Activated CD4-positive, alpha-beta memory T cell treated with anti-CD3 and anti-CD28 coated beads for 36 hours (primary cell): ENCODE data around the gene ZSCAN25. TPM values are rescaled to one million over a fixed set of nuclear protein-coding genes. Genes with fewer than 3 reads are reported as not detected.
"Not testable (repeated sequence)": the region's sequence is repeated elsewhere in the genome, so short reads cannot be mapped to it uniquely, and the experiment has no call there.

Source experiments
- CTCF ChIA-PET: fragments of 350-600 bp; sonication (Branson Sonifier 250); formaldehyde crosslinking; loops from one replicate; lab custom pipeline; 2021; ENCODE audit warnings: antibody characterized with exemption, inconsistent platforms; lab: Charles Lee
- POLR2A ChIA-PET: fragments of 350-600 bp; sonication (Branson Sonifier 250); formaldehyde crosslinking; loops from one replicate; lab custom pipeline; 2021; ENCODE audit warnings: antibody characterized with exemption; lab: Charles Lee
- DNase-seq: peaks from one replicate; pipeline ENCODE4 v3.0.0-alpha.2; 2020
- H3K27ac Mint-ChIP-seq: one replicate; pipeline ENCODE4 v1.8.0; 2021; ENCODE audit warnings: mixed read lengths
- H3K27me3 Mint-ChIP-seq: one replicate; pipeline ENCODE4 v1.8.0; 2021; ENCODE audit warnings: mixed read lengths
- H3K36me3 Mint-ChIP-seq: one replicate; pipeline ENCODE4 v1.8.0; 2021; ENCODE audit warnings: mixed read lengths
- H3K4me1 Mint-ChIP-seq: one replicate; pipeline ENCODE4 v1.8.0; 2021; ENCODE audit warnings: low read depth, mixed read lengths
- H3K4me3 Mint-ChIP-seq: one replicate; pipeline ENCODE4 v1.8.0; 2021; ENCODE audit warnings: mild to moderate bottlenecking, mixed read lengths
- H3K9me3 Mint-ChIP-seq: one replicate; pipeline ENCODE4 v1.8.0; 2021; ENCODE audit warnings: mixed read lengths
- intact Hi-C: fragments of 100-400 bp; cut with micrococcal nuclease; formaldehyde crosslinking; loops from one replicate; pipeline ENCODE4 v1.15.1; 2023
- total RNA-seq, 2 experiments: library from RNA; stranded (reverse); gene quantifications; one replicate each; pipeline ENCODE4 v1.2.3, GENCODE V29; 2021

ZSCAN25 gene
- total RNA-seq, result 10 to 100 TPM; 15.9 to 20.3 TPM

GRCh38 chr7:99616359-99617191, at the start of gene ZSCAN25:
Gene ZSCAN25 (plus strand): TSS chr7:99616946. CDS start chr7:99619607, 2,661 bp downstream.
- Mint-ChIP-seq H3K27ac (peak within 1 kb of the TSS; percentile 92), H3K9me3 (no peaks in the 10 kb centered on the region), H3K4me1 (peaks cover 43% of the 10 kb centered on the region), H3K36me3 (peaks cover 29% of the 10 kb centered on the region), H3K4me3 (peak within 1 kb of the TSS; percentile 95), H3K27me3 (no peaks in the 10 kb centered on the region)
- intact Hi-C loops, result loop anchor here (1.0 to 2.0 kb wide), 4 partner anchors 58 to 143 kb away; partner anchors contain the start of genes ZKSCAN5 and ZNF655
- peak; percentile 91 for DNase-seq
- ChIA-PET CTCF (interaction anchor here (0.6 to 2.5 kb wide), 7 partner anchors 12 to 363 kb away, joined by 3 to 5 read pairs (median 3); no protein-coding TSS in a partner anchor), POLR2A (interaction anchor here (1.0 to 2.3 kb wide), 9 partner anchors 8 to 303 kb away, joined by 4 to 11 read pairs (median 5); partner anchors contain the start of genes FAM200A, TMEM225B, TRIM4 and ZNF394)

GRCh38 chr7:99568770-99569169, 48.0 kb upstream of the ZSCAN25 start:
- H3K27me3 Mint-ChIP-seq, CTCF ChIA-PET, H3K4me3 Mint-ChIP-seq, intact Hi-C loops, H3K4me1 Mint-ChIP-seq, H3K9me3 Mint-ChIP-seq, H3K27ac Mint-ChIP-seq, POLR2A ChIA-PET, DNase-seq: not testable (repeated sequence)
- H3K36me3 Mint-ChIP-seq, result peaks cover 48% of the 10 kb centered on the region

- Mint-ChIP-seq H3K36me3 (peaks cover 29% of the 10 kb centered on the region), H3K9me3 (no peaks in the 10 kb centered on the region), H3K27ac (no peak overlapping the region), H3K4me3 (no peak overlapping the region), H3K27me3 (no peaks in the 10 kb centered on the region), H3K4me1 (no peaks in the 10 kb centered on the region)
- POLR2A ChIA-PET, result no interaction called here
- intact Hi-C loops, result no loop called here
- CTCF ChIA-PET, result no interaction called here
- DNase-seq, result no peak
Observed at GRCh38 chr7:99571768-99572167, 45.0 kb upstream of the ZSCAN25 start.

- intact Hi-C loops, result no loop called here
- H3K27me3 Mint-ChIP-seq, result no peaks in the 10 kb centered on the region
Observed at GRCh38 chr7:99573257-99573656, 43.5 kb upstream of the ZSCAN25 start.

DNA sequence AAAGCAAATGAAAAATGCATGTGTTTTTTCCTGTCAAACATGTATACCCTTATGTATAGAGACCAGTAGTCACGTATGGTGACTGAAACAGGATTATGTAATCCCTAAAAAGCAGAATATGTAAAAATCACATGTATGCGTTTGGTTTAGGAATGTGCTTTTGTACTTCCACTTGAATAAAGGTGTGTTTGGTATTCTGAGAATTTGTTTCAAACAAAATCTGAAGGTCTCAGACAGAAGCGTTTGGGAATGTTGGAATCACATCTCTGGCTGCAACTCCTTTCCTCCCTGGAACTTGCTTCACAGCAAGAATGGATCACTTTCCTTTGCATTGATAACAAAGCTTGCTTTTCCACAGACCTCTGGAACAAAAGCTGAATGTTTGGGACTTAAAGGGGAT, 40.5 kb upstream of the ZSCAN25 start:
- intact Hi-C loops, result no loop called here
- ChIA-PET CTCF (no interaction called here), POLR2A (no interaction called here)
- Mint-ChIP-seq H3K9me3 (no peaks in the 10 kb centered on the region), H3K36me3 (peaks cover 21% of the 10 kb centered on the region), H3K27me3 (no peaks in the 10 kb centered on the region), H3K27ac (no peak overlapping the region), H3K4me3 (no peak overlapping the region), H3K4me1 (peaks cover 11% of the 10 kb centered on the region)
- no peak for DNase-seq

More at GRCh38 chr7:99573257-99573656, 43.5 kb upstream of the ZSCAN25 start:
- POLR2A ChIA-PET, result no interaction called here
- no peak for DNase-seq
- no peaks in the 10 kb centered on the region for H3K9me3 Mint-ChIP-seq
- H3K27ac Mint-ChIP-seq, result no peak overlapping the region
- no peak overlapping the region for H3K4me3 Mint-ChIP-seq
- peaks cover 3% of the 10 kb centered on the region for H3K4me1 Mint-ChIP-seq
- CTCF ChIA-PET, result no interaction called here
- H3K36me3 Mint-ChIP-seq, result peaks cover 27% of the 10 kb centered on the region

DNA sequence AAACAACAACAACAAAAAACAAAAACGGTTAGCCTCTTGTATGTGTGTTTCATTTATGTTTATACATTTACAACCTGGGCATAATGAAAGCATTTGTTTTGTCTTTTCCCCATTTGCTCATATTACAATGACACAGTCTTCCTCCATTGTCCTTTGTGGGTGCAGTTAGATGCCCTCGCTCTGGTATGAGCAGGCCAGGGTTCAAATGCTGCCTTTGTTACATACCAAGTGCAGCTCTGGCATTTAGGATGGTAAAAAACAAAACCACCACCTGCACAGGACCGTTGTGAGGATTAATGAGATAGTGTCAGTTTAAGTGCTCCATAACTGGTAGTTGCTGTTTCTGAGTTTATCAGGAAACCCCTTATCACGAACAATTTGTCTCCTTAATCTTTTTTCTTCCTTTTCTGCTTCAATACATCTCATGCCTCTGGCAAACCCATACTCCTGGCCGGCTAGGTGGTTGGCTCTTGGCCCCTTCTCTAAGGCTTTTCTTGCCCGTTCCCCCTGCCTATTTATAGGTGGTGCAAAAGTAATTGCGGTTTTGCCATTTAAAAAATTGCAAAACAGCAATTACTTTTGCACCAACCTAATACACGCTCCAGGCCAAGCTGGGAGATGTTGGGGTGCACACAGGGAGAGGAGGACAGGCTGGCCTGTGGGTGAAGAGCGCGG, 37.3 kb upstream of the ZSCAN25 start:
- DNase-seq, result no peak
- Mint-ChIP-seq H3K9me3 (no peaks in the 10 kb centered on the region), H3K4me3 (peak overlapping the region; percentile 78), H3K27ac (no peak overlapping the region), H3K4me1 (peaks cover 12% of the 10 kb centered on the region), H3K36me3 (no peaks in the 10 kb centered on the region), H3K27me3 (no peaks in the 10 kb centered on the region)
- intact Hi-C loops, result no loop called here
- ChIA-PET CTCF (no interaction called here), POLR2A (interaction anchor here (1.4 kb wide), 1 partner anchor 37 kb away, joined by 4 read pairs; the partner anchor contains the start of gene ZSCAN25)

- DNase-seq, result peak; percentile 64
- Mint-ChIP-seq H3K27me3 (no peaks in the 10 kb centered on the region), H3K4me3 (peak overlapping the region; percentile 78), H3K9me3 (no peaks in the 10 kb centered on the region), H3K36me3 (no peaks in the 10 kb centered on the region), H3K4me1 (peaks cover 12% of the 10 kb centered on the region), H3K27ac (no peak overlapping the region)
- ChIA-PET CTCF (interaction anchor here (0.7 to 1.1 kb wide), 3 partner anchors 18 to 55 kb away, joined by 3 read pairs; partner anchors contain the start of gene TMEM225B), POLR2A (interaction anchor here (1.4 kb wide), 1 partner anchor 36 kb away, joined by 4 read pairs; the partner anchor contains the start of gene ZSCAN25)
- intact Hi-C loops, result no loop called here
Observed at GRCh38 chr7:99579956-99580777, 36.6 kb upstream of the ZSCAN25 start.

DNA sequence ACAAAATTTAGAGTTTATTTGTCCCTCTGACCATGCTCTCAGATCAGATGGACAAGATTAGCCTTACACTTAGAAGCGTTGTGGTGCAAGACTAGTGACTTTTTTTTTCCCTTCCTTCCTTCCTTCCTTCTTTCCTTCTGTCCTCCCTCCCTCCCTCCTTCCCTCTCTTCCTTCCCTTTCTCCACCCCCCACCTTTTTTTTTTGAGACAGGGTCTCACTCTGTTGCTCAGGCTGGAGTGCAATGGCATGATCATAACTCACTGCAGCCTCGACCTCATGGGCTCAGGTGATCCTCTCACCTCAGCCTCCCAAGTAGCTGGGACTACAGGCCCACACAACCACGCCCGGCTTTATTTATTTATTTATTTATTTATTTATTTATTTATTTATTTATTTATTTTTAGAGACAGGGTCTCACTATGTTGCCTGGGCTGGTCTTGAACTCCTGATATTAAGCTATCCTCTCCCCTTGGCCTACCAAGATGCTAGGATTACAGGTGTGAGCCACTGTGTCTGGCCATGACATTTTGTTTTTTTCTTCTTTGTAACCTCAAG, 35.9 kb upstream of the ZSCAN25 start:
- Mint-ChIP-seq H3K4me3 (peak overlapping the region; percentile 78), H3K4me1 (peaks cover 12% of the 10 kb centered on the region)
- DNase-seq, H3K27ac Mint-ChIP-seq, intact Hi-C loops, H3K9me3 Mint-ChIP-seq, H3K36me3 Mint-ChIP-seq, H3K27me3 Mint-ChIP-seq: not testable (repeated sequence)
- CTCF ChIA-PET, result interaction anchor here (0.7 to 1.1 kb wide), 3 partner anchors 17 to 55 kb away, joined by 3 read pairs; partner anchors contain the start of gene TMEM225B
- POLR2A ChIA-PET, result interaction anchor here (1.4 kb wide), 1 partner anchor 36 kb away, joined by 4 read pairs; the partner anchor contains the start of gene ZSCAN25

- DNase-seq, result no peak
- no peaks in the 10 kb centered on the region for H3K36me3 Mint-ChIP-seq
- intact Hi-C loops, result no loop called here
- CTCF ChIA-PET, result no interaction called here
- H3K4me1 Mint-ChIP-seq, result no peaks in the 10 kb centered on the region
- no peak overlapping the region for H3K4me3 Mint-ChIP-seq
- H3K9me3 Mint-ChIP-seq, result no peaks in the 10 kb centered on the region
- H3K27me3 Mint-ChIP-seq, result no peaks in the 10 kb centered on the region
- POLR2A ChIA-PET, result no interaction called here
- H3K27ac Mint-ChIP-seq, result no peak overlapping the region
Observed at GRCh38 chr7:99588868-99589267, 27.9 kb upstream of the ZSCAN25 start.

DNA sequence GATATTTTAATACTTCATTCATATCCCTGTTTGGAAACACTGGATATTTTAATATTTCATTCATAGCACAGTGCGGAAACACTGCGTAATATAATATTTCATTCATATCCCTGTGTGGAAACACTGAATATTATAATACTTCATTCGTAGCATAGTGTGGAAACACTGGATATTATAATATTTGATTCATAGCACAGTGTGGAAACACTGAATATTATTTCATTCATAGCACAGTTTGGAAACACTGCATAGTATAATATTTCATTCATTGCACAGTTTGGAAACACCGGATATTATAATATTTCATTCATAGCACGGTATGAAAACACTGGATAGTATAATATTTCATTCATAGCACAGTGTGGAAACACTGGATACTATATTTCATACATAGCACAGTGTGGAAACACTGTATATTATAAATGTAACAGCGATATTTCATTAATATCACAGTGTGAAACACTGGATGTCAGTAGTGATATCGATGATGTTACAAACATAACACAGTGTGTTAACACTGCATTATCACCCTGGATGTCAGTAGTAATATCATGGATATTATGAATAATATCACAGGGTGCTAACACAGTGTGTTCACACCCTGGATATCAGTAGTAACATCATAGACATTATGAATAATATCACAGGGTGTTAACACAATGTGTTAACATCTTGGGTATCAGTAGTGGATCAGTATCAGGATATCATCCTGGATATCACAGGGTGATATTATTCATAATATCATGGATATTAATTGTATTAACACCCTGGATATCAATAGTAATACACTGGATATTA, 21.6 kb upstream of the ZSCAN25 start:
- Mint-ChIP-seq H3K4me3 (no peak overlapping the region), H3K36me3 (no peaks in the 10 kb centered on the region), H3K9me3 (no peaks in the 10 kb centered on the region), H3K4me1 (no peaks in the 10 kb centered on the region), H3K27me3 (no peaks in the 10 kb centered on the region), H3K27ac (no peak overlapping the region)
- no peak for DNase-seq
- intact Hi-C loops, result no loop called here
- ChIA-PET POLR2A (no interaction called here), CTCF (no interaction called here)
